IMR-90 (cell line): ENCODE data around the gene HES6.

ENCODE experiments used
- CEBPB ChIP-seq: IDR thresholded peaks from 2 replicates; pipeline ENCODE4 v1.6.1; 2012; ENCODE audit warnings: low read depth, low read length, improper control_type of control experiment
- MAFK ChIP-seq: IDR thresholded peaks from 2 replicates; pipeline ENCODE4 v1.6.1; 2012; ENCODE audit warnings: low read depth, low read length, improper control_type of control experiment
- MAZ ChIP-seq: IDR thresholded peaks from 2 replicates; pipeline ENCODE4 v1.6.1; 2012; ENCODE audit warnings: low read depth, mild to moderate bottlenecking, low read length, improper control_type of control experiment, moderate library complexity, borderline replicate concordance
- MXI1 ChIP-seq: IDR thresholded peaks from 2 replicates; pipeline ENCODE4 v1.6.1; 2012; ENCODE audit warnings: low read depth, mild to moderate bottlenecking, low read length, moderate library complexity, borderline replicate concordance
- POLR2A ChIP-seq: IDR thresholded peaks from 2 replicates; pipeline ENCODE4 v1.6.1; 2012; ENCODE audit warnings: mild to moderate bottlenecking, low read depth, low read length
- RAD21 ChIP-seq: IDR thresholded peaks from 2 replicates; pipeline ENCODE4 v1.6.1; 2012; ENCODE audit warnings: low read length, improper control_type of control experiment
- RCOR1 ChIP-seq: IDR thresholded peaks from 2 replicates; pipeline ENCODE4 v1.6.1; 2012; ENCODE audit warnings: mild to moderate bottlenecking, low read length, improper control_type of control experiment; ENCODE audit not compliant: insufficient replicate concordance
- RFX5 ChIP-seq: IDR thresholded peaks from 2 replicates; pipeline ENCODE4 v1.8.0; 2012; ENCODE audit warnings: low read depth, mild to moderate bottlenecking, low read length, moderate library complexity
- SMC3 ChIP-seq: fragments of 150-350 bp; IDR thresholded peaks from 2 replicates; pipeline ENCODE4 v1.6.1; 2016; ENCODE audit warnings: low read depth, mild to moderate bottlenecking, antibody characterized with exemption, low read length, moderate library complexity
- TF ChIP-seq, protein P1 (sequence below): conservative IDR thresholded peaks from 2 replicates; pipeline ENCODE4 v1.5.1; 2012; ENCODE audit warnings: mild to moderate bottlenecking, low read depth, low read length, improper control_type of control experiment
- TF ChIP-seq, protein P2 (sequence below): fragments of 150-350 bp; IDR thresholded peaks from 2 replicates; pipeline ENCODE4 v1.6.1; 2017; ENCODE audit warnings: mild to moderate bottlenecking, antibody characterized with exemption, low read length, low read depth
- TF ChIP-seq, protein P3 (sequence below): fragments of 150-350 bp; IDR thresholded peaks from 2 replicates; pipeline ENCODE4 v1.6.1; 2016; ENCODE audit warnings: low read depth, mild to moderate bottlenecking, low read length, moderate library complexity, borderline replicate concordance

DNA sequence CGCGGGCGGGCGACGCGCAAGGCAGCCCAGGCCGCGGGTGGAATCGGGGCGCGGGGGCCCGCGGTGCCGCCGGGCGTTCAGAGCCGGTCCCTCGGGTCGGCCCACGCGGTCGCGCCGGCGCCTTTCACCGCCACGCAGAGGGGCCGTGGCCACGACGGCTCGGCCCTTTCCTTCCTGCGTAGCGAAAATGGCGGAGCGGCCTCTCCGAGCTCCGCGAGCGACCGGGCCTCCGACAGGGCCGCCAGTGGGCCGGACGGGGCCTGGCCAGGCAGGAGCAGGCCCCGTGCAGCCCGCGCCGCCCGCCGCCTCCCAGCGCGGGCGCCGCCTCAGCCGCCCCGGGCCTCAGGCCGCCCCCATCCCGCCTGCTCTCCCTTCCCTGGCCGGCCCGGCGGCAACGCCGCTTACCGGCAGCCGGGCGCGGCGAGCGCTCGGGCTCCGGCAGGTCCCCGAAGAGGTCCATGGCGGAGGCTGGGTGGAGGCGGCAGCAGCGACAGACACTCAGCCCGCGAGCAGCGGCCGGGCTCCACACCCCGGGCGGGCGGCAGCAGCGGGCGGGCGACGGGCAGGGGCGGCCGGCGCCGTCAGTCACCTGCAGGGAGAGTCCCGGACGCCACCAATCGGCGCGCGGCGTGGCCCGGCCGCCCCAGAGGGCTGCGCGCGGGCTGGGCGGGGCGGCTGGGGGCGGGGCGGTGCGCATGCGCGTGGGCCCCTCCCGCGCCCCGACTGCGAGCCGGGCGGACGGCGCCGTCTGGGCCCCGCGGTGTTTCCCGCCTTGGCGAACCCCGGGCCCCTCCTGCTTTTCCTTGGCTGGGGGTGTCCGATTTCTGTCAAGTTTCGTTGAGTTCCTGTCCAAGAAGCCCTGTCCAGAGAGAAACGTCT, 36.5 kb downstream of the HES6 start, which contains the start of gene ILKAP:
- TF ChIP-seq SMC3, result no peak
- TF ChIP-seq RCOR1, result no peak
- TF ChIP-seq, protein P1, sequence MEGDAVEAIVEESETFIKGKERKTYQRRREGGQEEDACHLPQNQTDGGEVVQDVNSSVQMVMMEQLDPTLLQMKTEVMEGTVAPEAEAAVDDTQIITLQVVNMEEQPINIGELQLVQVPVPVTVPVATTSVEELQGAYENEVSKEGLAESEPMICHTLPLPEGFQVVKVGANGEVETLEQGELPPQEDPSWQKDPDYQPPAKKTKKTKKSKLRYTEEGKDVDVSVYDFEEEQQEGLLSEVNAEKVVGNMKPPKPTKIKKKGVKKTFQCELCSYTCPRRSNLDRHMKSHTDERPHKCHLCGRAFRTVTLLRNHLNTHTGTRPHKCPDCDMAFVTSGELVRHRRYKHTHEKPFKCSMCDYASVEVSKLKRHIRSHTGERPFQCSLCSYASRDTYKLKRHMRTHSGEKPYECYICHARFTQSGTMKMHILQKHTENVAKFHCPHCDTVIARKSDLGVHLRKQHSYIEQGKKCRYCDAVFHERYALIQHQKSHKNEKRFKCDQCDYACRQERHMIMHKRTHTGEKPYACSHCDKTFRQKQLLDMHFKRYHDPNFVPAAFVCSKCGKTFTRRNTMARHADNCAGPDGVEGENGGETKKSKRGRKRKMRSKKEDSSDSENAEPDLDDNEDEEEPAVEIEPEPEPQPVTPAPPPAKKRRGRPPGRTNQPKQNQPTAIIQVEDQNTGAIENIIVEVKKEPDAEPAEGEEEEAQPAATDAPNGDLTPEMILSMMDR, result no peak
- TF ChIP-seq, protein P2, sequence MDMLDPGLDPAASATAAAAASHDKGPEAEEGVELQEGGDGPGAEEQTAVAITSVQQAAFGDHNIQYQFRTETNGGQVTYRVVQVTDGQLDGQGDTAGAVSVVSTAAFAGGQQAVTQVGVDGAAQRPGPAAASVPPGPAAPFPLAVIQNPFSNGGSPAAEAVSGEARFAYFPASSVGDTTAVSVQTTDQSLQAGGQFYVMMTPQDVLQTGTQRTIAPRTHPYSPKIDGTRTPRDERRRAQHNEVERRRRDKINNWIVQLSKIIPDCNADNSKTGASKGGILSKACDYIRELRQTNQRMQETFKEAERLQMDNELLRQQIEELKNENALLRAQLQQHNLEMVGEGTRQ, result 0 out of 2 replicates have a peak, but pooled peaks have one; percentile 6
- peak; percentile 13; the same call in 1 of the 2 replicates for TF ChIP-seq MXI1
- TF ChIP-seq POLR2A, result peak; percentile 78
- TF ChIP-seq, protein P3, sequence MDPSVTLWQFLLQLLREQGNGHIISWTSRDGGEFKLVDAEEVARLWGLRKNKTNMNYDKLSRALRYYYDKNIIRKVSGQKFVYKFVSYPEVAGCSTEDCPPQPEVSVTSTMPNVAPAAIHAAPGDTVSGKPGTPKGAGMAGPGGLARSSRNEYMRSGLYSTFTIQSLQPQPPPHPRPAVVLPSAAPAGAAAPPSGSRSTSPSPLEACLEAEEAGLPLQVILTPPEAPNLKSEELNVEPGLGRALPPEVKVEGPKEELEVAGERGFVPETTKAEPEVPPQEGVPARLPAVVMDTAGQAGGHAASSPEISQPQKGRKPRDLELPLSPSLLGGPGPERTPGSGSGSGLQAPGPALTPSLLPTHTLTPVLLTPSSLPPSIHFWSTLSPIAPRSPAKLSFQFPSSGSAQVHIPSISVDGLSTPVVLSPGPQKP, result no peak
- no peak for TF ChIP-seq RFX5
- no peak for TF ChIP-seq RAD21
- TF ChIP-seq MAZ, result peak; percentile 35; the same call in 1 of the 2 replicates
- no peak for TF ChIP-seq MAFK
- no peak for TF ChIP-seq CEBPB
